ENCODE data around the gene CYP2A7. TPM values are rescaled to one million over a fixed set of nuclear protein-coding genes. Genes with fewer than 3 reads are reported as not detected.
"Not testable (repeated sequence)": the region's sequence is repeated elsewhere in the genome, so short reads cannot be mapped to it uniquely, and the experiment has no call there.

CYP2A7 gene
- total RNA-seq, 4 donors from 2014 or later: not detected

DNA sequence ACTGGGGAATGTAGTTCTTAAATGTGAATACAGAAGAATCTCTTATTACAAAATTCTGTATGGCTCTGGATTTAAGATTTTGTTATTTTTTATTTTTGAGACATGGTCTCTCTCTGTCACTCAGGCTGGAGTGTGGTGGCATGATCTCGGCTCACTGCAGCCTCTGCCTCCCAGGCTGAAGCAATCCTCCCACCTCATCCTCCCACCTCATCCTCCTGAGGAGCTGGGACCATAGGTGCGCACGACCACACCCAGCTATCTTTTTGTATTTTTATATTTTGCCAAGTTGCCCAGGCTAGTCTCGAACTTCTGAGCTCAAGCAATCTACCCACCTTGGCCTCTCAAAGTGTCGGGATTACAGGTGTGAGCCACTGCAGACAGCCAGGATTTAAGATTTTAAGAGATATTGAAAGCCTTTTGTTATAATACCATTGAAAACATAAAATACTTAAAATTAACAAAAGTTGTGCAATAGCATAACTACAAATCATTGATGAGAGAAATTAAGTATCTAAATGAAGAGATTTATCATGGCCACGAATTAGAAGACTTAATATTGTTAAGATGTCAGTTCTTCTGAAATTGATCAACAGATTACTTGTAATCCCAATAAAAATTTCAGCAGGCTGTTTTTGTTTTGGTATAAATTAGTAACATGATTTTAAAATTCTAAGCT is 45.1 kb downstream of the CYP2A7 start:
- no peak for DNase-seq (ENCODE audit: extremely low spot score)
- Histone ChIP-seq H3K27ac (replicated peaks in 1 of 4) (no peak overlapping the region), H3K4me1 (no peaks in the 10 kb centered on the region), H3K9me3 (no peaks in the 10 kb centered on the region), H3K36me3 (no peaks in the 10 kb centered on the region), H3K4me3 (no peak overlapping the region), H3K27me3 (no peaks in the 10 kb centered on the region)
- intact Hi-C loops (cut with DNase I): no loop called here
- 91% methylated on average over 6 of the region's 6 CpGs for WGBS
- TF ChIP-seq POLR2AphosphoS5 (IDR thresholded peaks at IDR 0.05): no peak
- TF ChIP-seq, protein P1, sequence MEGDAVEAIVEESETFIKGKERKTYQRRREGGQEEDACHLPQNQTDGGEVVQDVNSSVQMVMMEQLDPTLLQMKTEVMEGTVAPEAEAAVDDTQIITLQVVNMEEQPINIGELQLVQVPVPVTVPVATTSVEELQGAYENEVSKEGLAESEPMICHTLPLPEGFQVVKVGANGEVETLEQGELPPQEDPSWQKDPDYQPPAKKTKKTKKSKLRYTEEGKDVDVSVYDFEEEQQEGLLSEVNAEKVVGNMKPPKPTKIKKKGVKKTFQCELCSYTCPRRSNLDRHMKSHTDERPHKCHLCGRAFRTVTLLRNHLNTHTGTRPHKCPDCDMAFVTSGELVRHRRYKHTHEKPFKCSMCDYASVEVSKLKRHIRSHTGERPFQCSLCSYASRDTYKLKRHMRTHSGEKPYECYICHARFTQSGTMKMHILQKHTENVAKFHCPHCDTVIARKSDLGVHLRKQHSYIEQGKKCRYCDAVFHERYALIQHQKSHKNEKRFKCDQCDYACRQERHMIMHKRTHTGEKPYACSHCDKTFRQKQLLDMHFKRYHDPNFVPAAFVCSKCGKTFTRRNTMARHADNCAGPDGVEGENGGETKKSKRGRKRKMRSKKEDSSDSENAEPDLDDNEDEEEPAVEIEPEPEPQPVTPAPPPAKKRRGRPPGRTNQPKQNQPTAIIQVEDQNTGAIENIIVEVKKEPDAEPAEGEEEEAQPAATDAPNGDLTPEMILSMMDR (IDR thresholded peaks at IDR 0.05): no peak
- no peak for TF ChIP-seq EP300 (IDR thresholded peaks at IDR 0.05)
- no peak for TF ChIP-seq POLR2A (IDR thresholded peaks at IDR 0.05; ENCODE audit: low read depth)

DNA sequence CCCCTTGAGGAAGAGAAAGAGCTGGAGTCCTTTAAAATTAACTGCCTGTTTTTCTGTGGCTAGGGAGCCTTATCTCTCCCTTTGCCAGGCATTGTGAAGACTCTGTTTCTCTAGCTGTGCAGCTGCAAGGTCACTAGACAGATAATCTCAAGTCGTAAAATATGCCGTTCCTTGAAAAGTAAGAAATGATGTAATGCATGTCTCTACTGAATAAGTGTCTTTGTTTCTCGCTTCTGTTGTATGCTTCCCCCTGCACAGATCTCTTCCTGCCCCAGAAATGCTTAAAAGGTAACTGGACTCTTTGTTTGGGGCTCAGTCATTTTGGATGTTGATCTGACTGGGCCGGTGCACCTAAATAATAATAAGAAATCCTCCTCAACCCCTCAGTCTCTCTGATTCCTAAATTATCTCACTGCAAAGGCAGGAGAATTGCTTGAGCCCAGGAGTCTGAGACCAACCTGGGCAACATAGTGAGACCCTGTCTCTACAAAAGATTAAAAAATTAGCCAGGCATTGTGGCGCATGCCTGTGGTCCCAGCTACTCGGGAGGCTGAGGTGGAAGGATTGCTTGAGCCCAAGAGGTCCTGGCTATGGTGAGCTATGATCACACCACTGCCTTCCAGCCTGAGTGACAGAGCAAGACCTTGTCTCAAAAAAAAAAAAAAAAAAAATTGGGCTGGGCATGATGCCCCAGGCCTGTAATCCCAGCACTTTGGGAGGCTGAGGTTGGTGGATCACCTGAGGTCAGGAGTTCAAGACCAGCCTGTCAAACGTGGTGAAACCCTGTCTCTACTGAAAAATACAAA is 48.1 kb downstream of the CYP2A7 start:
- H3K9me3 ChIP-seq; intact Hi-C loops (cut with DNase I); H3K36me3 ChIP-seq; H3K4me3 ChIP-seq; H3K27me3 ChIP-seq; H3K4me1 ChIP-seq; H3K27ac ChIP-seq (replicated peaks in 1 of 4); DNase-seq (ENCODE audit: extremely low spot score): not testable (repeated sequence)
- 63% methylated on average over 7 of the region's 7 CpGs for whole genome bisulfite sequencing

DNA sequence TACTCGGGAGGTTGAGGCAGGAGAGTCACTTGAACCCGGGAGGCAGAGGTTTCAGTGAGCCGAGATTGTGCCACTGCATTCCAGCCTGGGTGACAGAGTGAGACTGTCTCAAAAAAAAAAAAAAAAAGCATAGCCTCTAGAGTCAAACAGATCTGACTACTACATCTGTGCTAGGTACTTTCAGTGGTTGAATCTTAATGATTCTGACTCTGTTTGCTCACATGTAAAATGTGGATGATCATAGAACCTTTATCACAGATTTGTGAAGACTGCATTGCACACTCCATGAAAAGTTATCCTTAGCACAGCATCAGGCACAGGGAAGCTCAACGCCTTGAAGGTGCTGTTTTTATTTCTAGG is 49.6 kb downstream of the CYP2A7 start:
- H3K4me1 ChIP-seq; H3K4me3 ChIP-seq; DNase-seq (ENCODE audit: extremely low spot score); intact Hi-C loops (cut with DNase I); H3K27ac ChIP-seq (replicated peaks in 1 of 4); H3K9me3 ChIP-seq; H3K27me3 ChIP-seq: not testable (repeated sequence)
- 78% methylated on average over 4 of the region's 4 CpGs for WGBS
- H3K36me3 ChIP-seq: peaks cover 3 to 17% (median 8%) of the 10 kb centered on the region in 4 donors

DNA sequence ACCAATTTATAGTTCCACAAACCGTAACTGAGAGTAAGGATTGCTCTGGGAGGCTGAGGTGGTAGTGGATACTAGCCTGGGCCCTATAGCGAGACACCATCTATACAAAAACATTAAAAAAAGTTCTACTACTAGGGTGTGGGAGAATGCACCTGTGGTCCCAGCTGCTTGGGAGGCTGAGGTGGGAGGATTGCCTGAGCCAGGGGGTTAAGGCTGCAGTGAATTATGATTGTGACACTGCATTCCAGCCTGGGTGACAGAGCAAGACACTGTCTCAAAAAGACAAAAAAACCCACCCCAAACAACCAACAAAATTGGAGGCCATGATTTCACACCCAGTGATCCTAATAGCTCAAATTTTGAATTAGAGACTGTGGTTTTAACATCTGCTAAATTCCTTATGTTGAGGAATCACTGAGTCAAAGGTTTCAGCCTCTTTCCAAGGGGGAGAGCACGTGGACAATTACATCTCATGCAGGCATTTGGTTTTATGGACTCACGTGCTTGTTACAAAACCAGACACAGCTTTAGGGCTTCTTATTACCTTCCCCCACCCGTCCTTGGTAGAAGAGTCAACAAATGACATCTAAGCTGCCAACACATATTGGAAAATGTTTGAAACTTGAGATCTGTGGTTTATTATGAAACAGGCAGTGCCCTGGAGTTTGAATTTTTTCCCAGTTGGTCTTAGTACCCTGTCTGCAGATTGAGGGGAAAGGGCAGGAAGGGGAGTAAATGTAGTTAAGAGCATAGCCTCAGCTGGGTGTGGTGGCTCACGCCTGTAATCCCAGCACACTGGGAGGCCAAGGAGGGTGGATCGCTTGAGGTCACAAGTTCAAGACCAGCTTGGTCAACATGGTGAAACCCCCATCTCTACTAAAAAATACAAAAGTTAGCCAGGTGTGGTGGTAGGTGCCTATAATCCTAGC is 50.3 kb downstream of the CYP2A7 start:
- DNase-seq (ENCODE audit: extremely low spot score): no peak
- Histone ChIP-seq H3K27me3 (no peaks in the 10 kb centered on the region), H3K4me1 (no peaks in the 10 kb centered on the region), H3K4me3 (no peak overlapping the region), H3K9me3 (no peaks in the 10 kb centered on the region), H3K27ac (replicated peaks in 1 of 4) (no peak overlapping the region), H3K36me3 (peaks cover 9 to 23% (median 15%) of the 10 kb centered on the region in 4 donors)
- intact Hi-C loops (cut with DNase I): no loop called here
- 68% methylated on average over 6 of the region's 7 CpGs for WGBS
- TF ChIP-seq POLR2A (IDR thresholded peaks at IDR 0.05; ENCODE audit: low read depth) (no peak), EP300 (IDR thresholded peaks at IDR 0.05) (no peak), POLR2AphosphoS5 (IDR thresholded peaks at IDR 0.05) (no peak)
- TF ChIP-seq, protein P1 (IDR thresholded peaks at IDR 0.05): no peak

DNA sequence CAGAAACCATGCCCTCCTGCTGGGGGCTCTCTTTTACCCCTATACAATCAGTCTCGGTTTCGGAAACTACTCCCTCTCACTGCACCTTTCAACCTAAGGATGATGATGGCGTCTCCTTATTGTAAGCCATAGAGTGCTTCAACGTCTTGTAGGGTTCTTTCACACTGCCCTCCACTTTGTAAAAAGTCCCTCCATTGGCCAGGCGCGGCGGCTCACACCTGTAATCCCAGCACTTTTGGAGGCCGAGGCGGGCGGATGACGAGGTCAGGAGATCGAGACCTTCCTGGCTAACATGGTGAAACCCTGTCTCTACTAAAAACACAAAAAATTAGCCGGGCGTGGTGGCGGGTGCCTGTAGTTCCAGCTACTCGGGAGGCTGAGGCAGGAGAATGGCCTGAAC is 51.3 kb downstream of the CYP2A7 start:
- H3K4me3 ChIP-seq; intact Hi-C loops (cut with DNase I); DNase-seq (ENCODE audit: extremely low spot score); H3K4me1 ChIP-seq; H3K27me3 ChIP-seq; H3K9me3 ChIP-seq; H3K27ac ChIP-seq (replicated peaks in 1 of 4): not testable (repeated sequence)
- H3K36me3 ChIP-seq: peaks cover 9 to 26% (median 18%) of the 10 kb centered on the region in 4 donors
- WGBS: 94% methylated on average over 16 of the region's 16 CpGs

DNA sequence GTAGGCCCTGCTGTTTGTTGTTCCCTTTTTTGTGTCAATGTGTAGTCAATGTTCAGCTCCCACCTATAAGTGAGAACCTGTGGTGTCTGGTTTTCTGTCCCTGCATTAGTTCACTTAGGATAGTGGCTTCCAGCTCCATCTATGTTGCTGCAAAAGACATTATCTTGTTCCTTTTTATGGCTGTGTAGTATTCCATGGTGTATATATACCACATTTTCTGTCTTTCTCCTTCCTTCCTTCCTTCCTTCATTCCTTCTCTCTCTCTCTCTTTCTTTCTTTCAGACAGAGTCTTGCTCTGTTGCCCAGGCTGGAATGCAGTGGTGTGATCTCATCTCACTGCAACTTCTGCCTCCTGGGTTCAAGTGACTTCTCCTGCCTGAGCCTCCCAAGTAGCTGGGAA is 52.8 kb downstream of the CYP2A7 start:
- Histone ChIP-seq H3K4me3 (no peak overlapping the region), H3K36me3 (peaks cover 9 to 26% (median 18%) of the 10 kb centered on the region in 4 donors), H3K27ac (replicated peaks in 1 of 4) (no peak overlapping the region), H3K27me3 (no peaks in the 10 kb centered on the region), H3K9me3 (no peaks in the 10 kb centered on the region), H3K4me1 (no peaks in the 10 kb centered on the region)
- DNase-seq (ENCODE audit: extremely low spot score): no peak
- intact Hi-C loops (cut with DNase I): no loop called here
- TF ChIP-seq, protein P1 (IDR thresholded peaks at IDR 0.05): no peak
- TF ChIP-seq EP300 (IDR thresholded peaks at IDR 0.05) (no peak), POLR2A (IDR thresholded peaks at IDR 0.05; ENCODE audit: low read depth) (no peak), POLR2AphosphoS5 (IDR thresholded peaks at IDR 0.05) (no peak)

Data from esophagus muscularis mucosa (tissue), 4 donors.